ENCODE results near the gene ELF4. TPM values are rescaled to one million over a fixed set of nuclear protein-coding genes. Genes with fewer than 3 reads are reported as not detected.

Gene ELF4
- total and polyA plus RNA-seq, 2 donors: 11.3 to 13.7 TPM

GRCh38 chrX:130060122-130061069, 49.9 kb downstream of the ELF4 start:
- WGBS: under 1% methylated on average over 72 of the region's 87 CpGs
- DNase-seq (ENCODE audit: extremely low spot score): no peak
- no peaks in the 10 kb centered on the region for H3K4me1 ChIP-seq (ENCODE audit: insufficient read depth)
- H3K36me3 ChIP-seq (ENCODE audit: insufficient read depth): no peaks in the 10 kb centered on the region
- peak overlapping the region; percentile 43 for H3K4me3 ChIP-seq (ENCODE audit: low read depth, low read length)
- H3K27ac ChIP-seq (ENCODE audit: low read depth): peak overlapping the region; percentile 10

GRCh38 chrX:130058652-130059051, 51.6 kb downstream of the ELF4 start:
- no peaks in the 10 kb centered on the region for H3K4me1 ChIP-seq (ENCODE audit: insufficient read depth)
- no peaks in the 10 kb centered on the region for H3K36me3 ChIP-seq (ENCODE audit: insufficient read depth)
- 58% methylated on average over 7 of the region's 7 CpGs for WGBS
- DNase-seq (ENCODE audit: extremely low spot score): no peak
- no peak overlapping the region for H3K4me3 ChIP-seq (ENCODE audit: low read depth, low read length)
- H3K27ac ChIP-seq (ENCODE audit: low read depth): no peak overlapping the region

- 80% methylated on average over 9 of the region's 9 CpGs for WGBS
- no peaks in the 10 kb centered on the region for H3K36me3 ChIP-seq (ENCODE audit: insufficient read depth)
Observed at GRCh38 chrX:130057209-130057608, 53.1 kb downstream of the ELF4 start.

DNA sequence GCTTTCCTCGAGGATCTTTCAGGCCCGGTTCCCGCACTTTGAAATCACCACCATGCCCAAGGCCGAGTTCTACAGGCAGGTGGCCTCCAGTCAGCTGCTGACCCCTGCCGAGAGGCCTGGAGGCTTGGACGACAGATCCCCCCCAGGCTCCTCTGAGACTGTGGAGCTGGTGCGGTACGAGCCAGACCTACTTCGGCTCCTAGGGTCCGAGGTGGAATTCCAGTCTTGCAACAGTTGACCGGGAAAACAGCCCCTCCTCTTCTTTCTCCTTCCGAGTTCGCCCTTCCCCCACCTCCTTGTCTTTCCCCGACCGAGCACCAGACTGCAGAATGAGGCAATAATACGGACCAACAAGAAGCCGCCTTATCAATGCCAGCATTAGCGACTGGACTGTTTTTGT, 54.4 kb downstream of the ELF4 start:
- Histone ChIP-seq H3K4me1 (ENCODE audit: insufficient read depth) (no peaks in the 10 kb centered on the region), H3K36me3 (ENCODE audit: insufficient read depth) (no peaks in the 10 kb centered on the region), H3K27ac (ENCODE audit: low read depth) (no peak overlapping the region), H3K4me3 (ENCODE audit: low read depth, low read length) (no peak overlapping the region)
- DNase-seq (ENCODE audit: extremely low spot score): no peak
- 82% methylated on average over 18 of the region's 18 CpGs for WGBS

More at GRCh38 chrX:130057209-130057608, 53.1 kb downstream of the ELF4 start:
- no peak overlapping the region for H3K27ac ChIP-seq (ENCODE audit: low read depth)
- H3K4me3 ChIP-seq (ENCODE audit: low read depth, low read length): no peak overlapping the region
- no peaks in the 10 kb centered on the region for H3K4me1 ChIP-seq (ENCODE audit: insufficient read depth)
- DNase-seq (ENCODE audit: extremely low spot score): no peak

DNA sequence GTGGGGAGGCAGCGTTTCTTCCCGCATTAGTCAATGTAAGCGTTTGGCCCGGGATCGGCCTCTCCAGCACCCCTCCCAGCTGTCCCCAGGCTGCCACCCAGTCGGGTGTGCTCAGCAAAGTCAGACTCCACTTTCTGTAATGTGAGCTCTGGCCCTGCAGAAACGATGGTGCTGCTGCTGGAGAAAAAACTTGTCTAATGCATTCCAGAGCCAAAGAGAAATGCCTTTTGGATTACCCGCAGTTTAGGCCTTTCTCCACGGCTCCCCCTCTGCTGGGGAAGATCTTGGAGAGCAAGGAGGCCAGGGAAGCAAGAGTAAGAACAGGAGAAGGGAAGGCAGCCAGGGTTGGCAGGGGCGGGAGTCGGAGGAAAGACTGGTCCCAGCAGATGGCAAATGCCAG, 55.2 kb downstream of the ELF4 start:
- H3K4me3 ChIP-seq (ENCODE audit: low read depth, low read length): no peak overlapping the region
- 27% methylated on average over 11 of the region's 11 CpGs for WGBS
- no peak overlapping the region for H3K27ac ChIP-seq (ENCODE audit: low read depth)
- no peaks in the 10 kb centered on the region for H3K4me1 ChIP-seq (ENCODE audit: insufficient read depth)
- DNase-seq (ENCODE audit: extremely low spot score): no peak
- H3K36me3 ChIP-seq (ENCODE audit: insufficient read depth): no peaks in the 10 kb centered on the region

DNA sequence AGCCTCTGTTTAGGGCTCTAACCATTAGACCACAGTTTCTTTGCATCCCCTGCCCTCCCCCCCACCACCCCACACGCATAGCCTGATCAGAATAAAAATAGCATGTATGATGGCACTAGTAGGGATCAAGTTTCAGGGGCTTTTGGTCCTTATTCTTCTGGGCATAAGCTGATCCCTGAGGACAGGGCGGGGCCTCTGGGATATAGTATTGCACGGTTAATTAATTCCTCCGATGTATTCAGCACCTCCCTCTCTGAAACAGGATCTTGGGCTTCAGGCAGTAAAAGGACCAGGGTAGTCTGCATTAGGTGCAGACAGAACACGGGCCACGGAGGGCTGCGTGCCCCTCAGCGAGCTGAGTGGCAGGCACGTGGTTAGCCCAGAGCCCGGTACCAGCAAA, 57.1 kb downstream of the ELF4 start:
- WGBS: 84% methylated on average over 10 of the region's 10 CpGs
- Histone ChIP-seq H3K4me3 (ENCODE audit: low read depth, low read length) (no peak overlapping the region), H3K36me3 (ENCODE audit: insufficient read depth) (no peaks in the 10 kb centered on the region), H3K4me1 (ENCODE audit: insufficient read depth) (no peaks in the 10 kb centered on the region), H3K27ac (ENCODE audit: low read depth) (no peak overlapping the region)
- no peak for DNase-seq (ENCODE audit: extremely low spot score)

- 85% methylated on average over 12 of the region's 12 CpGs for WGBS
- Histone ChIP-seq H3K36me3 (ENCODE audit: insufficient read depth) (no peaks in the 10 kb centered on the region), H3K4me1 (ENCODE audit: insufficient read depth) (no peaks in the 10 kb centered on the region), H3K4me3 (ENCODE audit: low read depth, low read length) (no peak overlapping the region), H3K27ac (ENCODE audit: low read depth) (no peak overlapping the region)
- no peak for DNase-seq (ENCODE audit: extremely low spot score)
Observed at GRCh38 chrX:130051176-130051845, 59.0 kb downstream of the ELF4 start.

DNA sequence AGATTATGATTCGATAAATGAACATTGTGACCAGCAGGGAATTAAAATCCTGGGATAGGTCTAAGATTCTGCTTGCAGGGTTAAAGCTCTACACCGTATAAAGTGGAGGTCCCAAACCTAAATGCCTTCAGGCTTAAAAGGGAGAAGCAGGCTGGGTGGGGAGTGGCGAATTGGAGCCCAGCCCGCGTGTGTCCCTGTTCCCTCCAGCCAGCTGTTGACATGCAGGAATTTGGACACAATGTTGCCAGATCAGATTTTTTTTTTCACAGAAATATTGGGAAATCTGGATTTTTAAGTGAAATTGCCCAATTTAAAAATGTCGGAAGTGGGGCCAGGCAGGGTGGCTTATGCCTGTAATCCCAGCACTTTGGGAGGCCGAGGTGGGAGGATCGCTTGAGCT, 60.5 kb downstream of the ELF4 start:
- no peaks in the 10 kb centered on the region for H3K36me3 ChIP-seq (ENCODE audit: insufficient read depth)
- DNase-seq (ENCODE audit: extremely low spot score): no peak
- WGBS: 76% methylated on average over 8 of the region's 8 CpGs
- H3K27ac ChIP-seq (ENCODE audit: low read depth): no peak overlapping the region
- H3K4me1 ChIP-seq (ENCODE audit: insufficient read depth): no peaks in the 10 kb centered on the region
- H3K4me3 ChIP-seq (ENCODE audit: low read depth, low read length): no peak overlapping the region

DNA sequence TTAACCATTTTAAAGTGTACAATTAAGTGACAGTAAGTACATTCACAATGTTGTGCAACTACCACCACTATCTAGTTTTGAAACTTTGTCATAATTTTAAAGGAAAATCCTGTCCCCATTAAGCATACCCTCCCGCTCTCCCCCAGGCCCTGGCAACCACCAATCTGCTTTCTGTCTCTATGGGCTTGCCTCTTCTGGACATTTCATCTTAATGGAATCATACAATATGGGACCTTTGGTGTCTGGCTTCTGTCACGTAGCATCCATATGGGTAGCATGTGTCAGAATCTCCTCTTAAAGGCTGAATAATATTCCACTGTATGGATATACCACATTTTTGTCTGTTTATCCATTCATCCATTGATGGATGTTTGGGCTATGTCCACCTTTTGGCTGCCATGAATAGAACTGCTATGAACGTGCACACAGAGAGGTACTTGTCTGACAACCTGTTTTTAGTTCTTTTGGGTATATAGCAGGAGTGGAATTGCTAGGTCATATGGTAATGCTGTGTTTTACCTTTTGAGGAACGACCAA, 61.5 kb downstream of the ELF4 start:
- no peak overlapping the region for H3K27ac ChIP-seq (ENCODE audit: low read depth)
- DNase-seq (ENCODE audit: extremely low spot score): no peak
- H3K4me1 ChIP-seq (ENCODE audit: insufficient read depth): no peaks in the 10 kb centered on the region
- H3K36me3 ChIP-seq (ENCODE audit: insufficient read depth): no peaks in the 10 kb centered on the region
- WGBS: 98% methylated on average over 4 of the region's 4 CpGs
- no peak overlapping the region for H3K4me3 ChIP-seq (ENCODE audit: low read depth, low read length)

- Histone ChIP-seq H3K27ac (ENCODE audit: low read depth) (no peak overlapping the region), H3K4me3 (ENCODE audit: low read depth, low read length) (no peak overlapping the region), H3K4me1 (ENCODE audit: insufficient read depth) (no peaks in the 10 kb centered on the region), H3K36me3 (ENCODE audit: insufficient read depth) (no peaks in the 10 kb centered on the region)
- no peak for DNase-seq (ENCODE audit: extremely low spot score)
- 97% methylated on average over 5 of the region's 5 CpGs for WGBS
Observed at GRCh38 chrX:130047416-130047815, 62.9 kb downstream of the ELF4 start.

- no peak overlapping the region for H3K27ac ChIP-seq (ENCODE audit: low read depth)
- WGBS: 50% methylated on average over 2 of the region's 2 CpGs
- no peak for DNase-seq (ENCODE audit: extremely low spot score)
- H3K36me3 ChIP-seq (ENCODE audit: insufficient read depth): peaks cover 3% of the 10 kb centered on the region
- H3K4me1 ChIP-seq (ENCODE audit: insufficient read depth): no peaks in the 10 kb centered on the region
- H3K4me3 ChIP-seq (ENCODE audit: low read depth, low read length): no peak overlapping the region
Observed at GRCh38 chrX:130039847-130040246, 70.5 kb downstream of the ELF4 start.

DNA sequence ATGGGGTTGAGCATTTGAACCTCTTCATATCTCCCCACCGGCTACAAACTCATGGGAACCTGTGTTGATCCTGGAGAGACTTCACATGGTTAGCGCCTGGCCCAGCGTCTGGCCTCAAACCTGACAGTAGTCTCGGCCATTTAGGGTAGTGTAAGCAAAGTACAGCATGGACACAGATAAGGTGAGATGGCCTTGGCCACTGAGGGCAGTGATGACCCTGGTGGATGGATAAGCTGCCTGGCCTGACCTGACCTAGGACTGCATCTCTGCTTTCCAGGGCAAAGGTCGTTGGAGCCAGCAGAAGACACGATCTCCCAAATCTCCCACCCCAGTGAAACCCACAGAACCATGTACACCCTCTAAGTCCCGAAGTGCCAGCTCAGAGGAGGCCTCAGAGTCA, 76.1 kb downstream of the ELF4 start:
- Histone ChIP-seq H3K36me3 (ENCODE audit: insufficient read depth) (peaks cover 4% of the 10 kb centered on the region), H3K27ac (ENCODE audit: low read depth) (no peak overlapping the region), H3K4me3 (ENCODE audit: low read depth, low read length) (no peak overlapping the region), H3K4me1 (ENCODE audit: insufficient read depth) (no peaks in the 10 kb centered on the region)
- no peak for DNase-seq (ENCODE audit: extremely low spot score)
- WGBS: 81% methylated on average over 7 of the region's 7 CpGs

GRCh38 chrX:130032552-130032951, 77.7 kb downstream of the ELF4 start:
- WGBS: 93% methylated on average over 3 of the region's 3 CpGs

DNA sequence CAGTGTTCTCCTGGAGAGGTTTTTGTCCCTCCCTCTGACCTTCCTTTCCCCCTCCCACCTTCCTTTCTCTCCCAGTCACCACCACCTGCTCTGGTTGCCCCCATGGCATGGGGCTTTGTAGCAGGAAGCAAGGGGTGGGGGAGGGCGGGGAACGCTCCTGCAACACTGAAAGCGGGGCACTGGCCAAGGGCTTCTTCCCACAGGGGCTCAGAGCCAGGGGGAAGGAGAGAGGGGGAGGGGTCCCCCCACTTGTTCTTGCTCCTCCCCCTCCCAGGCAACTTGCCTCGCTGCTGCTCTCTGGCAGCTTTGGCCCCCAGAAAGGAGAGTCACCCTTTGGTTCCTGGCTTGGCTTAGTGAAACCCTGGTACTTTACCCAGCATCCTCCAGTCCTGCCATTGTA, 79.5 kb downstream of the ELF4 start:
- 75% methylated on average over 4 of the region's 4 CpGs for WGBS
- Histone ChIP-seq H3K4me1 (ENCODE audit: insufficient read depth) (no peaks in the 10 kb centered on the region), H3K27ac (ENCODE audit: low read depth) (no peak overlapping the region), H3K36me3 (ENCODE audit: insufficient read depth) (peaks cover 1% of the 10 kb centered on the region), H3K4me3 (ENCODE audit: low read depth, low read length) (no peak overlapping the region)
- no peak for DNase-seq (ENCODE audit: extremely low spot score)

More at GRCh38 chrX:130032552-130032951, 77.7 kb downstream of the ELF4 start:
- Histone ChIP-seq H3K4me3 (ENCODE audit: low read depth, low read length) (no peak overlapping the region), H3K27ac (ENCODE audit: low read depth) (no peak overlapping the region), H3K4me1 (ENCODE audit: insufficient read depth) (no peaks in the 10 kb centered on the region), H3K36me3 (ENCODE audit: insufficient read depth) (peaks cover 1% of the 10 kb centered on the region)
- no peak for DNase-seq (ENCODE audit: extremely low spot score)

Data from urinary bladder (tissue), 4 donors.